ENCODE results near the gene JARID2.

The JARID2 gene

DNA sequence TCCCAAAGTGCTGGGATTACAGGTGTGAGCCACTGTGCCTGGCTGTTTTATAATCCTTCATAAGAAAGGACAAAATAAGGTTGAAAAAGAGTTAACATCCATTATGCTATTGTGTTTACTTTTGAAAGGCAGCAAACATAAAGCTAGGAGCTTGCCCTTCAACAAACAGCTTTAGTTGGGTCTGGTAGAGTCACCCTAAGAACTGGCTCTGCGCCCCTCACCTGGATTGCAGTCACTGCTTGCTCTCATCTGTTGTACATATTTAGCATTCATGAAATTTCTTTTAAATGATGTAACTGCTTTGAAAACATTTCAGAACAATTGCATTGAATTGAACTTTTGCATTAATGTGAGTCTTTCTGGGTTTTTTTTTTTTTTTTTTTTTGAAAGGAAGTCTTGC, 38.9 kb downstream of the JARID2 start:
- no peak for DNase-seq

GRCh38 chr6:15285682-15286294, 39.9 kb downstream of the JARID2 start:
- Histone ChIP-seq H3K36me3 (replicated peaks; ENCODE audit: insufficient read depth, low read length) (no peaks in the 10 kb centered on the region), H3K27me3 (replicated peaks; ENCODE audit: insufficient read depth, low read length) (no peaks in the 10 kb centered on the region), H3K9me2 (replicated peaks; ENCODE audit: insufficient read depth, low read length) (no peaks in the 10 kb centered on the region), H3K4me2 (ENCODE audit: low read depth, low read length) (no peak overlapping the region), H4K20me1 (ENCODE audit: insufficient read depth, low read length) (no peaks in the 10 kb centered on the region; the same call in 1 of the 2 replicates), H3F3A (ENCODE audit: insufficient read depth, low read length) (no peaks in the 10 kb centered on the region), H3K4me3 (ENCODE audit: low read length) (no peak overlapping the region), H3K79me2 (ENCODE audit: low read length) (peaks cover 92% of the 10 kb centered on the region), H3K9me3 (replicated peaks; ENCODE audit: insufficient read depth, low read length) (no peaks in the 10 kb centered on the region), H3K9ac (ENCODE audit: low read length) (no peak overlapping the region), H2AFZ (ENCODE audit: low read length) (no peak overlapping the region), H3K27ac (ENCODE audit: low read length) (no peak overlapping the region), H3K4me1 (ENCODE audit: low read length) (peaks cover 10% of the 10 kb centered on the region)
- TF ChIP-seq CTCF (IDR thresholded peaks at IDR 0.05; ENCODE audit: low read length) (no peak), EZH2phosphoT487 (IDR thresholded peaks at IDR 0.05; ENCODE audit: low read length) (no peak), EZH2 (optimal IDR thresholded peaks at IDR 0.05; ENCODE audit: low read depth, low read length) (no peak)
- DNase-seq: no peak

More for the DNA sequence above, 38.9 kb downstream of the JARID2 start:
- H3K27me3 ChIP-seq (replicated peaks; ENCODE audit: insufficient read depth, low read length): no peaks in the 10 kb centered on the region
- H3K4me3 ChIP-seq (ENCODE audit: low read length): no peak overlapping the region
- H3K9ac ChIP-seq (ENCODE audit: low read length): no peak overlapping the region
- no peak overlapping the region for H3K4me2 ChIP-seq (ENCODE audit: low read depth, low read length)
- TF ChIP-seq CTCF (IDR thresholded peaks at IDR 0.05; ENCODE audit: low read length): no peak
- no peak for TF ChIP-seq EZH2phosphoT487 (IDR thresholded peaks at IDR 0.05; ENCODE audit: low read length)
- TF ChIP-seq EZH2 (optimal IDR thresholded peaks at IDR 0.05; ENCODE audit: low read depth, low read length): no peak
- H3K9me3 ChIP-seq (replicated peaks; ENCODE audit: insufficient read depth, low read length): no peaks in the 10 kb centered on the region
- H3K36me3 ChIP-seq (replicated peaks; ENCODE audit: insufficient read depth, low read length): no peaks in the 10 kb centered on the region
- H3K27ac ChIP-seq (ENCODE audit: low read length): no peak overlapping the region
- H3K79me2 ChIP-seq (ENCODE audit: low read length): peaks cover 93% of the 10 kb centered on the region
- H2AFZ ChIP-seq (ENCODE audit: low read length): no peak overlapping the region
- no peaks in the 10 kb centered on the region; the same call in 1 of the 2 replicates for H4K20me1 ChIP-seq (ENCODE audit: insufficient read depth, low read length)
- no peaks in the 10 kb centered on the region for H3F3A ChIP-seq (ENCODE audit: insufficient read depth, low read length)
- peaks cover 10% of the 10 kb centered on the region for H3K4me1 ChIP-seq (ENCODE audit: low read length)
- no peaks in the 10 kb centered on the region for H3K9me2 ChIP-seq (replicated peaks; ENCODE audit: insufficient read depth, low read length)

DNA sequence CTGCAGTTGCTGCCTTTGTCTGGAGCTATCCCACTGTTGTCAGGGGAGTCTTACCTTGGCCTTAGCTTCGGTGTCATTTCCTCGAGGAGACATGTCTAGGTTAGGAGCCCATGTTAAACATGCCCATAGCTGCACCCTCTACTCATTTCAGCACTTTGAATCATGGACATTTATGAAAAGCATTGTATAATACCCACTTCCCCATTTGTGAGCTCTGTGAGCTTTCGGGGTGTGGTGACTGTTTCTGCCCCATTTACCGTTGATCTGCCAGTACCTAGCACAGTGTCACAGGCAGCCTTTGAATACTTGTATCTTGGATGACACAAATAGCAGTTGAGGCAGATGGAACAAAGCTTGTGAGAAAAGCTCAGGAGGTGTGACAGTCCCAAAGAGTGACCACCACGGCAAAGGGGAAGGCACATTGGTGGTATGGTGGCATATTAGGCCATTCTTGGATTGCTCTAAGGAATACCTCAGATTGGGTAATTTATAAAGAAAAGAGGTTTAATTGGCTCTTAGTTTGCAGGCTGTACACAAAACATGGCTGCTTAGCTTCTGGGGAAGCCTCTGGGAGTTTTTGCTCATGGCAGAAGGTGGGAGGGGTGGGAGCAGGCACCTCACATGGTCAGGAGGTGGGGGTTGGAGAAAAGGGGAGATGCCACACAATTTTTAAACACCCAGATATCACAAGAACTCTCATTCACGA, 42.0 kb downstream of the JARID2 start:
- Histone ChIP-seq H3K4me2 (ENCODE audit: low read depth, low read length) (no peak overlapping the region), H3F3A (ENCODE audit: insufficient read depth, low read length) (no peaks in the 10 kb centered on the region), H3K9me2 (replicated peaks; ENCODE audit: insufficient read depth, low read length) (no peaks in the 10 kb centered on the region), H3K4me1 (ENCODE audit: low read length) (peaks cover 10% of the 10 kb centered on the region), H3K27me3 (replicated peaks; ENCODE audit: insufficient read depth, low read length) (no peaks in the 10 kb centered on the region), H3K79me2 (ENCODE audit: low read length) (peaks cover 89% of the 10 kb centered on the region), H3K9ac (ENCODE audit: low read length) (no peak overlapping the region), H3K4me3 (ENCODE audit: low read length) (no peak overlapping the region), H3K27ac (ENCODE audit: low read length) (no peak overlapping the region), H2AFZ (ENCODE audit: low read length) (no peak overlapping the region), H3K36me3 (replicated peaks; ENCODE audit: insufficient read depth, low read length) (no peaks in the 10 kb centered on the region), H3K9me3 (replicated peaks; ENCODE audit: insufficient read depth, low read length) (no peaks in the 10 kb centered on the region), H4K20me1 (ENCODE audit: insufficient read depth, low read length) (no peaks in the 10 kb centered on the region; the same call in 1 of the 2 replicates)
- no peak for TF ChIP-seq CTCF (IDR thresholded peaks at IDR 0.05; ENCODE audit: low read length)
- no peak for TF ChIP-seq EZH2 (optimal IDR thresholded peaks at IDR 0.05; ENCODE audit: low read depth, low read length)
- DNase-seq: no peak
